KBM-7 (cell line): ENCODE measurements around the gene ZNF664.

ENCODE experiments used
- DNase-seq: peaks from one replicate; pipeline ENCODE4 v3.0.0-alpha.2; 2015
- in situ Hi-C: fragments of 300-500 bp; cut with MboI; formaldehyde crosslinking; loops from 2 replicates; pipeline ENCODE4 v1.14.3; 2020; ENCODE audit warnings: low sequenced_read_pairs, low pct_unique_long_range_greater_than_20kb, mixed read lengths

The ZNF664 gene

GRCh38 chr12:123972457-123973401 is at the start of gene ZNF664, which contains the start of gene CCDC92:
Gene ZNF664 (plus strand): TSS chr12:123973215. CDS start chr12:124012145, 38,930 bp downstream.
Gene CCDC92 (minus strand): TSS chr12:123972831. CDS start chr12:123944305, 28,526 bp downstream.
- in situ Hi-C loops: loop anchor here (5.0 kb wide), 1 partner anchor 40 kb away; no protein-coding TSS in a partner anchor
- peak; percentile 87 for DNase-seq

GRCh38 chr12:123923927-123924326 is 49.1 kb upstream of the ZNF664 start:
- in situ Hi-C loops: no loop called here
- no peak for DNase-seq

GRCh38 chr12:123924539-123924938 is 48.5 kb upstream of the ZNF664 start:
- DNase-seq: no peak
- in situ Hi-C loops: no loop called here

GRCh38 chr12:123928274-123928865 is 44.6 kb upstream of the ZNF664 start:
- in situ Hi-C loops: no loop called here
- DNase-seq: peak; percentile 26

- in situ Hi-C loops: no loop called here
These were observed 44.1 kb upstream of the ZNF664 start for GRCh38 chr12:123928897-123929296.

GRCh38 chr12:123929946-123930583 is 43.0 kb upstream of the ZNF664 start:
- DNase-seq: no peak
- in situ Hi-C loops: no loop called here

More at GRCh38 chr12:123928897-123929296, 44.1 kb upstream of the ZNF664 start:
- DNase-seq: no peak

GRCh38 chr12:123931686-123932321 is 41.2 kb upstream of the ZNF664 start:
- in situ Hi-C loops: no loop called here
- DNase-seq: no peak

GRCh38 chr12:123933214-123933613 is 39.8 kb upstream of the ZNF664 start:
- DNase-seq: no peak
- in situ Hi-C loops: no loop called here

GRCh38 chr12:123934016-123934620 is 38.9 kb upstream of the ZNF664 start:
- in situ Hi-C loops: no loop called here
- no peak for DNase-seq

- in situ Hi-C loops: no loop called here
- no peak for DNase-seq
These were observed 38.2 kb upstream of the ZNF664 start for GRCh38 chr12:123934829-123935228.

GRCh38 chr12:123935956-123936355 is 37.1 kb upstream of the ZNF664 start:
- DNase-seq: no peak
- in situ Hi-C loops: no loop called here

- in situ Hi-C loops: no loop called here
- DNase-seq: no peak
These were observed 36.5 kb upstream of the ZNF664 start for GRCh38 chr12:123936471-123936870.

GRCh38 chr12:123936956-123937706 is 35.9 kb upstream of the ZNF664 start:
- no peak for DNase-seq
- in situ Hi-C loops: no loop called here

GRCh38 chr12:123937707-123938591 is 35.1 kb upstream of the ZNF664 start:
- in situ Hi-C loops: no loop called here
- DNase-seq: no peak

- no peak for DNase-seq
- in situ Hi-C loops: no loop called here
These were observed 34.1 kb upstream of the ZNF664 start for GRCh38 chr12:123938679-123939480.

GRCh38 chr12:123939716-123940626 is 33.0 kb upstream of the ZNF664 start:
- in situ Hi-C loops: no loop called here
- no peak for DNase-seq
